Skeletal muscle tissue (tissue), 4 donors: Measurements from ENCODE around the gene CLEC20A. TPM values are rescaled to one million over a fixed set of nuclear protein-coding genes. Genes with fewer than 3 reads are reported as not detected.

Source experiments
- H3K27ac ChIP-seq: one replicate; pipeline ENCODE4 v1.7.0; 2013; ENCODE audit warnings: mild to moderate bottlenecking, low read depth, low read length, inconsistent platforms
- H3K27me3 ChIP-seq, 3 donors: one replicate each; pipeline ENCODE4 v1.7.0; 2013; ENCODE audit warnings: low read length in 3 of 3; ENCODE audit not compliant: control insufficient read depth in 3 of 3, insufficient read depth in 3 of 3
- H3K36me3 ChIP-seq, 3 donors: one replicate each; pipeline ENCODE4 v1.7.0; 2013; ENCODE audit warnings: low read length in 3 of 3; ENCODE audit not compliant: control insufficient read depth in 3 of 3, insufficient read depth in 3 of 3
- H3K4me1 ChIP-seq, 3 donors: one replicate each; pipeline ENCODE4 v1.7.0; 2013; ENCODE audit warnings: low read length in 3 of 3, mild to moderate bottlenecking in 3 of 3; ENCODE audit not compliant: control insufficient read depth in 3 of 3, insufficient read depth in 3 of 3
- H3K4me3 ChIP-seq, 3 donors: one replicate each; pipeline ENCODE4 v1.7.0; 2013; ENCODE audit warnings: low read length in 3 of 3
- H3K9ac ChIP-seq, 3 donors: one replicate each; pipeline ENCODE4 v1.7.0; 2013; ENCODE audit warnings: low read length in 3 of 3, mild to moderate bottlenecking in 3 of 3, moderate library complexity in 2 of 3, low read depth in 1 of 3
- H3K9me3 ChIP-seq, 3 donors: one replicate each; pipeline ENCODE4 v1.7.0; 2013; ENCODE audit warnings: low read length in 3 of 3; ENCODE audit not compliant: control insufficient read depth in 3 of 3
- total RNA-seq: library from RNA; depleted of rRNA; stranded (reverse); fragments of >200 nt; gene quantifications from one replicate; pipeline ENCODE4 v1.2.3, GENCODE V29; 2014
- donor health status: Osteomylitis.

Gene CLEC20A
- total RNA-seq, 1 donor from 2014 or later, result not detected

- H3K36me3 ChIP-seq, result no peaks in the 10 kb centered on the region
- no peak overlapping the region for H3K27ac ChIP-seq
- peaks cover 4 to 11% (median 7%) of the 10 kb centered on the region in 3 donors for H3K27me3 ChIP-seq
- H3K9ac ChIP-seq, result no peak overlapping the region
- no peaks in the 10 kb centered on the region for H3K9me3 ChIP-seq
- H3K4me3 ChIP-seq, result no peak overlapping the region
- H3K4me1 ChIP-seq, result no peaks in the 10 kb centered on the region
Measured at GRCh38 chr1:178492341-178492740, 4.4 kb downstream of the CLEC20A start.

- Histone ChIP-seq H3K4me1 (peaks cover 0 to 4% (median 3%) of the 10 kb centered on the region in 3 donors), H3K4me3 (no peak overlapping the region), H3K27ac (no peak overlapping the region), H3K9me3 (no peaks in the 10 kb centered on the region), H3K36me3 (no peaks in the 10 kb centered on the region), H3K9ac (no peak overlapping the region), H3K27me3 (peaks cover 4 to 16% (median 10%) of the 10 kb centered on the region in 3 donors)
Measured at GRCh38 chr1:178491721-178492120, 5.0 kb downstream of the CLEC20A start.

GRCh38 chr1:178490967-178491366, 5.8 kb downstream of the CLEC20A start:
- no peak overlapping the region for H3K9ac ChIP-seq
- peaks cover 4 to 16% (median 10%) of the 10 kb centered on the region in 3 donors for H3K27me3 ChIP-seq
- H3K4me3 ChIP-seq, result no peak overlapping the region
- H3K27ac ChIP-seq, result no peak overlapping the region
- no peaks in the 10 kb centered on the region for H3K36me3 ChIP-seq
- H3K4me1 ChIP-seq, result peaks cover 0 to 11% (median 5%) of the 10 kb centered on the region in 3 donors
- no peaks in the 10 kb centered on the region for H3K9me3 ChIP-seq

- H3K9ac ChIP-seq, result no peak overlapping the region
- no peaks in the 10 kb centered on the region for H3K9me3 ChIP-seq
- peaks cover 4 to 16% (median 10%) of the 10 kb centered on the region in 3 donors for H3K27me3 ChIP-seq
- H3K4me3 ChIP-seq, result no peak overlapping the region
- peaks cover 0 to 12% (median 5%) of the 10 kb centered on the region in 3 donors for H3K4me1 ChIP-seq
- H3K27ac ChIP-seq, result no peak overlapping the region
- no peaks in the 10 kb centered on the region for H3K36me3 ChIP-seq
Measured at GRCh38 chr1:178490136-178490535, 6.6 kb downstream of the CLEC20A start.

GRCh38 chr1:178489399-178489798, 7.4 kb downstream of the CLEC20A start:
- Histone ChIP-seq H3K9ac (no peak overlapping the region), H3K27me3 (peaks cover 4 to 16% (median 10%) of the 10 kb centered on the region in 3 donors), H3K4me1 (peaks cover 0 to 12% (median 5%) of the 10 kb centered on the region in 3 donors), H3K9me3 (no peaks in the 10 kb centered on the region), H3K36me3 (no peaks in the 10 kb centered on the region), H3K27ac (no peak overlapping the region), H3K4me3 (no peak overlapping the region)

GRCh38 chr1:178488393-178488792, 8.4 kb downstream of the CLEC20A start:
- no peak overlapping the region for H3K9ac ChIP-seq
- H3K27ac ChIP-seq, result no peak overlapping the region
- H3K4me1 ChIP-seq, result peaks cover 0 to 12% (median 5%) of the 10 kb centered on the region in 3 donors
- H3K27me3 ChIP-seq, result peaks cover 4 to 16% (median 10%) of the 10 kb centered on the region in 3 donors
- no peaks in the 10 kb centered on the region for H3K36me3 ChIP-seq
- no peaks in the 10 kb centered on the region for H3K9me3 ChIP-seq
- H3K4me3 ChIP-seq, result no peak overlapping the region

- H3K9ac ChIP-seq, result peak overlapping the region in 1 of 3 donors; percentile 40
- H3K27me3 ChIP-seq, result peaks cover 4 to 16% (median 10%) of the 10 kb centered on the region in 3 donors
- peak overlapping the region in 2 of 3 donors; percentile 41 to 43 for H3K4me3 ChIP-seq
- H3K36me3 ChIP-seq, result no peaks in the 10 kb centered on the region
- no peak overlapping the region for H3K27ac ChIP-seq
- no peaks in the 10 kb centered on the region for H3K9me3 ChIP-seq
- H3K4me1 ChIP-seq, result peaks cover 0 to 12% (median 5%) of the 10 kb centered on the region in 3 donors
Measured at GRCh38 chr1:178487070-178487615, 9.6 kb downstream of the CLEC20A start.

GRCh38 chr1:178486100-178487069, 10.4 kb downstream of the CLEC20A start:
- H3K9ac ChIP-seq, result peak overlapping the region in 2 of 3 donors; percentile 40 to 65
- H3K9me3 ChIP-seq, result no peaks in the 10 kb centered on the region
- no peak overlapping the region for H3K27ac ChIP-seq
- no peaks in the 10 kb centered on the region for H3K36me3 ChIP-seq
- peaks cover 4 to 16% (median 10%) of the 10 kb centered on the region in 3 donors for H3K27me3 ChIP-seq
- peaks cover 0 to 12% (median 5%) of the 10 kb centered on the region in 3 donors for H3K4me1 ChIP-seq
- H3K4me3 ChIP-seq, result peak overlapping the region in 2 of 3 donors; percentile 41 to 43

GRCh38 chr1:178485541-178485981, 11.2 kb downstream of the CLEC20A start:
- no peak overlapping the region for H3K27ac ChIP-seq
- H3K27me3 ChIP-seq, result peaks cover 4 to 16% (median 10%) of the 10 kb centered on the region in 3 donors
- no peak overlapping the region for H3K9ac ChIP-seq
- no peaks in the 10 kb centered on the region for H3K36me3 ChIP-seq
- peaks cover 0 to 12% (median 5%) of the 10 kb centered on the region in 3 donors for H3K4me1 ChIP-seq
- H3K9me3 ChIP-seq, result no peaks in the 10 kb centered on the region
- H3K4me3 ChIP-seq, result no peak overlapping the region
